SK-N-SH (cell line): ENCODE measurements around the gene CLCN5. TPM values are rescaled to one million over a fixed set of nuclear protein-coding genes. Genes with fewer than 3 reads are reported as not detected.

Source experiments
- CTCF ChIA-PET: fragments of 300-600, 350-600 bp; formaldehyde crosslinking; extraction: SDS; loops from one replicate; lab custom pipeline; 2021; lab: Yijun Ruan, JAX
- POLR2A ChIA-PET: fragments of 350-600 bp; sonication (Branson Sonifier 250); formaldehyde crosslinking; extraction: SDS; loops from one replicate; lab custom pipeline; 2020; ENCODE audit warnings: antibody characterized with exemption, inconsistent platforms; lab: Yijun Ruan, JAX
- DNase-seq: peaks from one replicate; pipeline ENCODE4 v3.0.0; 2012
- H2AFZ ChIP-seq: fragments of 200-600 bp; sonication (generic); 2 replicates; pipeline ENCODE4 v1.8.1; 2016; ENCODE audit warnings: antibody characterized with exemption, mild to moderate bottlenecking, low read depth
- H3F3A ChIP-seq: fragments of 200-600 bp; sonication (generic); replicated peaks from 2 replicates; pipeline ENCODE3; 2016; ENCODE audit warnings: antibody characterized with exemption, mild to moderate bottlenecking; ENCODE audit not compliant: insufficient read depth
- H3K27ac ChIP-seq, 2 experiments: fragments of 200-500 bp in 1 of 2; fragments of 200-600 bp in 1 of 2; sonication (Bioruptor generic) in 1 of 2; sonication (generic), shearing (Covaris generic) in 1 of 2; 2 replicates each; pipeline versions ENCODE4 v1.5.1 to v1.6.1; 2014 to 2016; ENCODE audit warnings: low read depth in 2 of 2, inconsistent platforms in 1 of 2, low read length in 1 of 2, mild to moderate bottlenecking in 1 of 2, mixed read lengths in 1 of 2
- H3K27me3 ChIP-seq: fragments of 200-600 bp; sonication (generic), shearing (Covaris generic); 2 replicates; pipeline ENCODE4 v1.6.1; 2016; ENCODE audit warnings: mixed run types; ENCODE audit not compliant: insufficient read depth
- H3K36me3 ChIP-seq, 2 experiments: fragments of 200-500 bp in 1 of 2; fragments of 200-600 bp in 1 of 2; sonication (Bioruptor generic) in 1 of 2; sonication (generic) in 1 of 2; replicated peaks in 1 of 2; 2 replicates each; pipeline versions ENCODE3 to v1.5.1; 2014 to 2016; ENCODE audit warnings: low read length in 1 of 2, mild to moderate bottlenecking in 1 of 2; ENCODE audit not compliant: insufficient read depth in 2 of 2, control insufficient read depth in 1 of 2
- H3K4me1 ChIP-seq, 2 experiments: fragments of 200-500 bp in 1 of 2; fragments of 200-600 bp in 1 of 2; sonication (Bioruptor generic) in 1 of 2; sonication (generic), shearing (Covaris generic) in 1 of 2; 2 replicates each; pipeline versions ENCODE4 v1.5.1 to v1.6.1; 2014 to 2016; ENCODE audit warnings: low read depth in 1 of 2, low read length in 1 of 2, mixed run types in 1 of 2; ENCODE audit not compliant: insufficient read depth in 2 of 2, control insufficient read depth in 1 of 2
- H3K4me2 ChIP-seq: fragments of 200-600 bp; sonication (generic), shearing (Covaris generic); 2 replicates; pipeline ENCODE4 v1.6.1; 2017; ENCODE audit warnings: mixed run types
- H3K4me3 ChIP-seq, 2 experiments: fragments of 200-500 bp in 1 of 2; fragments of 200-600 bp in 1 of 2; sonication (Bioruptor generic) in 1 of 2; sonication (generic), shearing (Covaris generic) in 1 of 2; 2 replicates each; pipeline versions ENCODE4 v1.5.1 to v1.8.1; 2014 to 2016; ENCODE audit warnings: low read depth in 2 of 2, inconsistent platforms in 1 of 2, low read length in 1 of 2, mild to moderate bottlenecking in 1 of 2, mixed read lengths in 1 of 2, moderate library complexity in 1 of 2
- H3K79me2 ChIP-seq: fragments of 200-600 bp; sonication (generic); 2 replicates; pipeline ENCODE4 v1.8.1; 2017; ENCODE audit warnings: mild to moderate bottlenecking; ENCODE audit not compliant: insufficient read depth
- H3K9ac ChIP-seq: fragments of 200-600 bp; sonication (generic); 2 replicates; pipeline ENCODE4 v1.6.1; 2017; ENCODE audit warnings: mixed run types
- H3K9me2 ChIP-seq: fragments of 200-600 bp; sonication (generic); 2 replicates; pipeline ENCODE4 v1.6.1; 2017; ENCODE audit warnings: mixed run types
- H3K9me3 ChIP-seq: fragments of 200-600 bp; sonication (generic); 2 replicates; pipeline ENCODE4 v1.6.1; 2017; ENCODE audit warnings: mixed run types, mild to moderate bottlenecking, moderate library complexity
- H4K20me1 ChIP-seq: fragments of 200-600 bp; sonication (generic); 2 replicates; pipeline ENCODE4 v1.6.1; 2017; ENCODE audit warnings: mild to moderate bottlenecking, mixed run types; ENCODE audit not compliant: insufficient read depth
- CHD2 ChIP-seq: fragments of 150-350 bp; IDR thresholded peaks from 2 replicates; pipeline ENCODE4 v1.6.1; 2018; ENCODE audit warnings: low read length; ENCODE audit not compliant: partially characterized antibody
- EZH2phosphoT487 ChIP-seq: fragments of 200-600 bp; sonication (generic); IDR thresholded peaks from 2 replicates; pipeline ENCODE4 v1.6.1; 2017; ENCODE audit warnings: low read depth, mixed run types, mild to moderate bottlenecking, antibody characterized with exemption, moderate library complexity, borderline replicate concordance
- FOSL2 ChIP-seq: IDR thresholded peaks from 2 replicates; pipeline ENCODE4 v1.4.0; 2012; ENCODE audit warnings: low read depth, mild to moderate bottlenecking, moderate library complexity, borderline replicate concordance
- FOXM1 ChIP-seq: IDR thresholded peaks from 2 replicates; pipeline ENCODE4 v1.4.0; 2012; ENCODE audit warnings: low read depth, mild to moderate bottlenecking
- GATA2 ChIP-seq: sonication (generic); formaldehyde crosslinking; IDR thresholded peaks from 2 replicates; pipeline ENCODE4 v1.5.0; 2020; ENCODE audit warnings: mild to moderate bottlenecking, missing genetic modification reagents
- IRF3 ChIP-seq: fragments of 150-350 bp; IDR thresholded peaks from 2 replicates; pipeline ENCODE4 v1.6.1; 2016; ENCODE audit warnings: mild to moderate bottlenecking, low read depth, low read length
- MAX ChIP-seq: IDR thresholded peaks from 2 replicates; pipeline ENCODE4 v1.4.0; 2012; ENCODE audit warnings: low read depth
- MEF2A ChIP-seq: IDR thresholded peaks from 2 replicates; pipeline ENCODE4 v1.4.0; 2012; ENCODE audit warnings: low read depth, borderline replicate concordance
- NFIC ChIP-seq: IDR thresholded peaks from 2 replicates; pipeline ENCODE4 v1.4.0; 2012; ENCODE audit warnings: borderline replicate concordance
- NRF1 ChIP-seq: IDR thresholded peaks from 2 replicates; pipeline ENCODE4 v1.6.1; 2012; ENCODE audit warnings: low read depth, mild to moderate bottlenecking, low read length
- PBX3 ChIP-seq: IDR thresholded peaks from 2 replicates; pipeline ENCODE4; 2012
- RAD21 ChIP-seq: IDR thresholded peaks from 2 replicates; pipeline ENCODE4 v1.6.1; 2012; ENCODE audit warnings: mild to moderate bottlenecking, low read length
- RFX5 ChIP-seq: IDR thresholded peaks from 2 replicates; pipeline ENCODE4 v1.6.1; 2012; ENCODE audit warnings: mild to moderate bottlenecking, improper control_type of control experiment, low read length
- TAF1 ChIP-seq: IDR thresholded peaks from 2 replicates; pipeline ENCODE4 v1.6.1; 2012; ENCODE audit warnings: low read depth, mild to moderate bottlenecking, low read length, moderate library complexity, borderline replicate concordance
- TCF12 ChIP-seq: IDR thresholded peaks from 2 replicates; pipeline ENCODE4 v1.4.0; 2012
- TEAD4 ChIP-seq: IDR thresholded peaks from 2 replicates; pipeline ENCODE4 v1.4.0; 2012; ENCODE audit warnings: mild to moderate bottlenecking, borderline replicate concordance; ENCODE audit not compliant: insufficient read depth
- USF1 ChIP-seq: IDR thresholded peaks from 2 replicates; pipeline ENCODE4 v1.4.0; 2012; ENCODE audit warnings: low read depth, borderline replicate concordance
- USF2 ChIP-seq: fragments of 150-350 bp; IDR thresholded peaks from 2 replicates; pipeline ENCODE4 v1.6.1; 2017; ENCODE audit warnings: antibody characterized with exemption, low read length, low read depth, borderline replicate concordance
- YY1 ChIP-seq: IDR thresholded peaks from 2 replicates; pipeline ENCODE4 v1.4.0; 2012; ENCODE audit warnings: low read depth, mild to moderate bottlenecking
- WGBS: methylation state at CpG from one replicate; pipeline ENCODE4 v1.1.6; 2017; ENCODE audit warnings: low lambda C conversion rate; 5-methylcytosine and 5-hydroxymethylcytosine counted together
- polyA plus RNA-seq, 3 experiments: library from polyadenylated mRNA; depleted of rRNA; stranded (reverse); fragments of >200 nt; gene quantifications; 2 replicates each; pipeline ENCODE4 v1.2.3, GENCODE V29; 2012

Gene CLCN5
- polyA plus RNA-seq, 1 of the 3 experiments (the other 2 are of a cell fraction): 1.7 TPM

GRCh38 chrX:49934729-49935128, 12.3 kb downstream of the CLCN5 start:
- H3K4me3 ChIP-seq: no peak overlapping the region
- H3K9ac ChIP-seq: no peak overlapping the region
- no peaks in the 10 kb centered on the region for H3K79me2 ChIP-seq
- H3K36me3 ChIP-seq: no peaks in the 10 kb centered on the region
- no peaks in the 10 kb centered on the region for H3K9me3 ChIP-seq
- no peak for TF ChIP-seq NFIC
- no peak for TF ChIP-seq PBX3
- no peak for TF ChIP-seq RAD21
- TF ChIP-seq USF1: no peak
- no peak for TF ChIP-seq USF2
- TF ChIP-seq EZH2phosphoT487: no peak
- TF ChIP-seq FOSL2: no peak
- H3K4me1 ChIP-seq: no peaks in the 10 kb centered on the region; a peak in 1 of 4 replicates
- 43% methylated on average over 3 of the region's 3 CpGs for WGBS
- H4K20me1 ChIP-seq: no peaks in the 10 kb centered on the region
- H3F3A ChIP-seq: no peaks in the 10 kb centered on the region
- H3K27me3 ChIP-seq: no peaks in the 10 kb centered on the region
- DNase-seq: no peak
- ChIA-PET POLR2A (no interaction called here), CTCF (no interaction called here)
- H2AFZ ChIP-seq: no peak overlapping the region
- no peak overlapping the region for H3K27ac ChIP-seq
- H3K4me2 ChIP-seq: no peak overlapping the region
- no peaks in the 10 kb centered on the region for H3K9me2 ChIP-seq

GRCh38 chrX:49947781-49948180, 25.4 kb downstream of the CLCN5 start:
- Histone ChIP-seq H3K4me3 (no peak overlapping the region), H3K9ac (no peak overlapping the region), H3K36me3 (no peaks in the 10 kb centered on the region), H3F3A (no peaks in the 10 kb centered on the region), H3K9me3 (no peaks in the 10 kb centered on the region), H3K4me2 (no peak overlapping the region), H4K20me1 (no peaks in the 10 kb centered on the region), H3K9me2 (no peaks in the 10 kb centered on the region), H2AFZ (no peak overlapping the region), H3K27ac (no peak overlapping the region), H3K27me3 (no peaks in the 10 kb centered on the region), H3K4me1 (peaks cover 0 to 3% of the 10 kb centered on the region in 2 experiments; a peak in 2 of 4 replicates), H3K79me2 (no peaks in the 10 kb centered on the region)
- ChIA-PET CTCF (interaction anchor here (1.3 kb wide), 1 partner anchor 28 kb away, joined by 5 read pairs; no protein-coding TSS in a partner anchor), POLR2A (no interaction called here)
- WGBS: 35% methylated on average over 2 of the region's 2 CpGs
- no peak for TF ChIP-seq PBX3
- no peak for TF ChIP-seq YY1
- TF ChIP-seq MAX: no peak
- no peak for TF ChIP-seq TEAD4
- TF ChIP-seq USF2: no peak
- no peak for TF ChIP-seq CHD2
- no peak for TF ChIP-seq RFX5
- no peak for TF ChIP-seq TAF1
- TF ChIP-seq GATA2: no peak
- TF ChIP-seq IRF3: no peak
- TF ChIP-seq MEF2A: no peak
- no peak for TF ChIP-seq NRF1
- no peak for TF ChIP-seq FOXM1
- TF ChIP-seq TCF12: no peak
- DNase-seq: no peak
